CD4-positive, alpha-beta T cell (primary cell): Measurements from ENCODE around the gene COL23A1. TPM values are rescaled to one million over a fixed set of nuclear protein-coding genes. Genes with fewer than 3 reads are reported as not detected.
A peak's percentile ranks its signal among the peaks of the same experiment; 100 is the strongest.

ENCODE experiments used
- ATAC-seq: fragments of 200-7000 bp; cut with Tn5 transposase; one replicate; pipeline ENCODE4 v1.10.0; 2022; ENCODE audit warnings: mild to moderate bottlenecking; ENCODE audit not compliant: poor library complexity
- CTCF ChIA-PET: fragments of 350-600 bp; sonication (Branson Sonifier 250); formaldehyde crosslinking; loops from one replicate; lab custom pipeline; 2021; ENCODE audit warnings: antibody characterized with exemption, inconsistent platforms; lab: Charles Lee
- POLR2A ChIA-PET: fragments of 350-600 bp; sonication (Branson Sonifier 250); formaldehyde crosslinking; loops from one replicate; lab custom pipeline; 2021; ENCODE audit warnings: antibody characterized with exemption, inconsistent platforms; lab: Charles Lee
- DNase-seq, 14 experiments: peaks; one replicate each; pipeline ENCODE4 v3.0.0-alpha.2; 2013 to 2020; ENCODE audit warnings: mixed read lengths in 2 of 14
- H3K27ac ChIP-seq, 2 donors: one replicate each; pipeline versions ENCODE4 v1.5.1 to v1.7.0; 2013; ENCODE audit warnings: low read length in 2 of 2, low read depth in 1 of 2, mild to moderate bottlenecking in 1 of 2
- H3K27me3 ChIP-seq, 2 experiments: 1 replicate in 1 of 2; 2 replicates in 1 of 2; pipeline versions ENCODE4 v1.6.1 to v1.7.0; 2013; ENCODE audit warnings: low read length in 2 of 2, control low read depth in 1 of 2, mild to moderate bottlenecking in 1 of 2, moderate library complexity in 1 of 2; ENCODE audit not compliant: insufficient read depth in 2 of 2, control insufficient read depth in 1 of 2
- H3K36me3 ChIP-seq: one replicate; pipeline ENCODE4 v1.6.1; 2013; ENCODE audit warnings: low read length, control low read depth; ENCODE audit not compliant: insufficient read depth
- H3K4me1 ChIP-seq: one replicate; pipeline ENCODE4 v1.6.1; 2013; ENCODE audit warnings: low read length, control low read depth; ENCODE audit not compliant: insufficient read depth
- H3K4me3 ChIP-seq: one replicate; pipeline ENCODE4 v1.5.1; 2013; ENCODE audit warnings: mild to moderate bottlenecking, low read length, moderate library complexity
- H3K9me3 ChIP-seq, 2 experiments: 1 replicate in 1 of 2; 2 replicates in 1 of 2; pipeline versions ENCODE4 v1.6.1 to v1.7.0; 2013; ENCODE audit warnings: low read length in 2 of 2, mild to moderate bottlenecking in 2 of 2, control low read depth in 1 of 2, moderate library complexity in 1 of 2; ENCODE audit not compliant: control insufficient read depth in 1 of 2, insufficient read depth in 1 of 2
- H3K27ac Mint-ChIP-seq: one replicate; pipeline ENCODE4 v1.8.0; 2020; ENCODE audit warnings: mixed read lengths
- H3K27me3 Mint-ChIP-seq: one replicate; pipeline ENCODE4 v1.8.0; 2021; ENCODE audit warnings: mixed read lengths
- H3K36me3 Mint-ChIP-seq: one replicate; pipeline ENCODE4 v1.8.0; 2021; ENCODE audit warnings: low read depth, mixed read lengths
- H3K4me1 Mint-ChIP-seq: one replicate; pipeline ENCODE4 v1.8.0; 2021; ENCODE audit warnings: low read depth, mixed read lengths
- H3K4me3 Mint-ChIP-seq: one replicate; pipeline ENCODE4 v1.8.0; 2020; ENCODE audit warnings: mild to moderate bottlenecking, mixed read lengths
- H3K9me3 Mint-ChIP-seq: one replicate; pipeline ENCODE4 v1.8.0; 2020; ENCODE audit warnings: mixed read lengths
- CTCF ChIP-seq: fragments of 200-600 bp; IDR thresholded peaks from one replicate; pipeline ENCODE4 v1.8.0; 2022; ENCODE audit warnings: antibody characterized with exemption, mild to moderate bottlenecking
- intact Hi-C, 2 experiments: fragments of 100-400 bp; cut with DNase I in 1 of 2; cut with micrococcal nuclease in 1 of 2; formaldehyde crosslinking; loops; one replicate each; pipeline versions ENCODE4 v1.15.1 to v1.9.0; 2023 to 2025; cut with DNase I, micrococcal nuclease
- total RNA-seq, 174 experiments: library from RNA in 2 of 174; stranded (reverse) in 2 of 174; gene quantifications; one replicate each; pipeline ENCODE4 v1.2.3 and lab custom pipeline; 2021 to 2026

Gene COL23A1
- total RNA-seq, 2 experiments from 2014 or later: not detected

GRCh38 chr5:178238711-178239592 lies 351.2 kb downstream of the COL23A1 start:
- Mint-ChIP-seq H3K4me3 (peak overlapping the region; percentile 11), H3K9me3 (no peaks in the 10 kb centered on the region), H3K27ac (peak overlapping the region; percentile 71), H3K4me1 (peaks cover 37% of the 10 kb centered on the region), H3K27me3 (no peaks in the 10 kb centered on the region), H3K36me3 (no peaks in the 10 kb centered on the region)
- ChIA-PET POLR2A (interaction anchor here (0.6 to 4.3 kb wide), 2 partner anchors 35 to 794 kb away, joined by 4 to 19 read pairs; partner anchors contain the start of gene HNRNPAB), CTCF (no interaction called here)
- Histone ChIP-seq H3K4me1 (peaks cover 73% of the 10 kb centered on the region), H3K4me3 (no peak overlapping the region), H3K27me3 (no peaks in the 10 kb centered on the region), H3K27ac (peak overlapping the region; percentile 51 to 87), H3K9me3 (no peaks in the 10 kb centered on the region), H3K36me3 (no peaks in the 10 kb centered on the region)
- DNase-seq (peak in 3 of 14 experiments; percentile 51 to 69 (median 51)), ATAC-seq (peak; percentile 44)
- no peak for TF ChIP-seq CTCF
- intact Hi-C loops: loop anchor here (10.0 kb wide), 2 partner anchors 346 to 1836 kb away; partner anchors contain the start of gene RNF130 (in 1 of the 2)

- Mint-ChIP-seq H3K4me1 (peaks cover 41% of the 10 kb centered on the region), H3K9me3 (no peaks in the 10 kb centered on the region), H3K4me3 (no peak overlapping the region), H3K27ac (peak overlapping the region; percentile 71), H3K36me3 (no peaks in the 10 kb centered on the region), H3K27me3 (no peaks in the 10 kb centered on the region)
- no peak for DNase-seq
- ChIA-PET POLR2A (interaction anchor here (0.6 to 4.3 kb wide), 2 partner anchors 34 to 793 kb away, joined by 4 to 19 read pairs; partner anchors contain the start of gene HNRNPAB), CTCF (no interaction called here)
- no peaks in the 10 kb centered on the region for H3K9me3 ChIP-seq
- H3K4me1 ChIP-seq: peaks cover 75% of the 10 kb centered on the region
- no peak overlapping the region for H3K4me3 ChIP-seq
- ATAC-seq: no peak
- no peak for TF ChIP-seq CTCF
- H3K36me3 ChIP-seq: no peaks in the 10 kb centered on the region
- peak overlapping the region; percentile 51 to 87 for H3K27ac ChIP-seq
- H3K27me3 ChIP-seq: no peaks in the 10 kb centered on the region
- intact Hi-C loops: loop anchor here (10.0 kb wide), 2 partner anchors 347 to 1837 kb away; partner anchors contain the start of gene RNF130 (in 1 of the 2)
Observed at GRCh38 chr5:178238313-178238635, 351.9 kb downstream of the COL23A1 start.

- peaks cover 81% of the 10 kb centered on the region for H3K4me1 ChIP-seq
- no peaks in the 10 kb centered on the region for H3K36me3 ChIP-seq
- Mint-ChIP-seq H3K4me3 (no peak overlapping the region), H3K4me1 (peaks cover 41% of the 10 kb centered on the region), H3K27ac (peak overlapping the region; percentile 71), H3K9me3 (no peaks in the 10 kb centered on the region), H3K36me3 (no peaks in the 10 kb centered on the region), H3K27me3 (no peaks in the 10 kb centered on the region)
- no peak for TF ChIP-seq CTCF
- H3K27me3 ChIP-seq: no peaks in the 10 kb centered on the region
- H3K9me3 ChIP-seq: no peaks in the 10 kb centered on the region
- ChIA-PET POLR2A (interaction anchor here (0.6 to 4.3 kb wide), 2 partner anchors 33 to 792 kb away, joined by 4 to 19 read pairs; partner anchors contain the start of gene HNRNPAB), CTCF (no interaction called here)
- H3K4me3 ChIP-seq: no peak overlapping the region
- DNase-seq: peak in 1 of 14 experiments; percentile 2
- intact Hi-C loops: loop anchor here (10.0 kb wide), 2 partner anchors 347 to 1837 kb away; partner anchors contain the start of gene RNF130 (in 1 of the 2)
- no peak for ATAC-seq
- H3K27ac ChIP-seq: peak overlapping the region in 1 of 2 donors; percentile 87
Observed at GRCh38 chr5:178237431-178238312, 352.5 kb downstream of the COL23A1 start.
